HCT116 (cell line): ENCODE data around the gene ST7. TPM values are rescaled to one million over a fixed set of nuclear protein-coding genes. Genes with fewer than 3 reads are reported as not detected.

Experiments used
- ATAC-seq: fragments of 200-7000 bp; cut with Tn5 transposase; 2 replicates; pipeline ENCODE4 v1.9.1; 2020; ENCODE audit warnings: mild to moderate bottlenecking, moderate library complexity
- Bru-seq: library from RNA; stranded (reverse); fragments of 400-500 nt; gene quantifications from one replicate; lab custom pipeline; 2021; lab: Mats Ljungman, UMichigan
- BruChase-seq, 2 experiments: library from RNA; stranded (reverse); fragments of 400-500 nt; gene quantifications; one replicate each; lab custom pipeline; 2021; lab: Mats Ljungman, UMichigan
- BruUV-seq: library from RNA; stranded (reverse); fragments of 400-500 nt; replicated peaks from 2 replicates; lab custom pipeline; 2021; lab: Mats Ljungman, UMichigan
- CTCF ChIA-PET: fragments of 300-600 bp; sonication (Branson Sonifier 250); formaldehyde crosslinking; loops from one replicate; lab custom pipeline; 2021; ENCODE audit warnings: antibody characterized with exemption; lab: Charles Lee
- POLR2A ChIA-PET: fragments of 300-600, 350-600 bp; sonication (Branson Sonifier 250); formaldehyde crosslinking; loops from one replicate; lab custom pipeline; 2021; ENCODE audit warnings: antibody characterized with exemption; lab: Charles Lee
- RAD21 ChIA-PET, 2 experiments: fragments of 300-600 bp; sonication (Branson Sonifier 250); formaldehyde crosslinking; loops; one replicate each; lab custom pipeline; 2023; ENCODE audit warnings: low total read pairs in 2 of 2; ENCODE audit not compliant: uncharacterized antibody in 2 of 2, unreplicated experiment in 2 of 2, low non-redundant PET in 1 of 2; lab: Charles Lee
- DNase-seq: peaks from one replicate; pipeline ENCODE4 v3.0.0-alpha.2; 2010; ENCODE audit warnings: low read depth, low spot score
- H2AFZ ChIP-seq: fragments of 200-600 bp; shearing (Covaris generic), sonication (generic); 2 replicates; pipeline ENCODE4 v1.6.1; 2017; ENCODE audit warnings: low read depth, mixed run types, mixed read lengths, antibody characterized with exemption, low read length; ENCODE audit not compliant: poor library complexity, severe bottlenecking
- H3K27ac ChIP-seq: 2 replicates; pipeline ENCODE4 v1.5.1; 2012; ENCODE audit warnings: low read depth, low read length
- H3K27me3 ChIP-seq: fragments of 200-600 bp; sonication (generic); 2 replicates; pipeline ENCODE4 v1.6.1; 2016; ENCODE audit warnings: mixed run types, low read length, mixed read lengths; ENCODE audit not compliant: insufficient read depth
- H3K36me3 ChIP-seq, 2 experiments: fragments of 200-500 bp in 1 of 2; fragments of 200-600 bp in 1 of 2; sonication (Bioruptor generic) in 1 of 2; sonication (generic) in 1 of 2; 2 replicates each; pipeline versions ENCODE4 v1.5.1 to v1.6.1; 2014 to 2016; ENCODE audit warnings: low read length in 2 of 2, inconsistent platforms in 1 of 2, mixed read lengths in 1 of 2, mixed run types in 1 of 2; ENCODE audit not compliant: insufficient read depth in 2 of 2, control insufficient read depth in 1 of 2
- H3K4me1 ChIP-seq, 2 experiments: fragments of 200-600 bp in 1 of 2; sonication (generic) in 1 of 2; 2 replicates each; pipeline versions ENCODE4 v1.5.1 to v1.6.1; 2012 to 2017; ENCODE audit warnings: low read length in 2 of 2, inconsistent platforms in 1 of 2, mild to moderate bottlenecking in 1 of 2, mixed read lengths in 1 of 2, mixed run types in 1 of 2, moderate library complexity in 1 of 2; ENCODE audit not compliant: insufficient read depth in 2 of 2, control insufficient read depth in 1 of 2
- H3K4me2 ChIP-seq: fragments of 200-600 bp; sonication (generic); 2 replicates; pipeline ENCODE4 v1.6.1; 2017; ENCODE audit warnings: mixed run types, low read length, mixed read lengths
- H3K4me3 ChIP-seq, 2 experiments: fragments of 200-600 bp in 1 of 2; sonication (generic) in 1 of 2; replicated peaks in 1 of 2; 2 replicates each; pipeline ENCODE4 v1.5.1; 2011 to 2016; ENCODE audit warnings: low read length in 2 of 2, control low read depth in 1 of 2, low read depth in 1 of 2, mild to moderate bottlenecking in 1 of 2, mixed read lengths in 1 of 2, mixed run types in 1 of 2
- H3K79me2 ChIP-seq: fragments of 200-600 bp; sonication (generic); 2 replicates; pipeline ENCODE4 v1.6.1; 2017; ENCODE audit warnings: mild to moderate bottlenecking, mixed run types, low read length, moderate library complexity, mixed read lengths; ENCODE audit not compliant: insufficient read depth
- H3K9ac ChIP-seq: fragments of 200-600 bp; sonication (generic); 2 replicates; pipeline ENCODE4 v1.6.1; 2016; ENCODE audit warnings: low read length, mixed read lengths
- H3K9me2 ChIP-seq: fragments of 200-600 bp; sonication (generic), shearing (Covaris generic); 2 replicates; pipeline ENCODE4 v1.6.1; 2017; ENCODE audit warnings: mixed run types, mild to moderate bottlenecking, moderate library complexity; ENCODE audit not compliant: insufficient read depth
- H3K9me3 ChIP-seq, 2 experiments: fragments of 200-500 bp in 1 of 2; fragments of 200-600 bp in 1 of 2; sonication (Bioruptor generic) in 1 of 2; sonication (generic) in 1 of 2; 2 replicates each; pipeline ENCODE4 v1.6.1; 2014 to 2017; ENCODE audit warnings: low read length in 2 of 2, mixed read lengths in 2 of 2, inconsistent platforms in 1 of 2, low read depth in 1 of 2, mild to moderate bottlenecking in 1 of 2, mixed run types in 1 of 2, moderate library complexity in 1 of 2; ENCODE audit not compliant: control insufficient read depth in 1 of 2, insufficient read depth in 1 of 2
- H4K20me1 ChIP-seq: fragments of 200-600 bp; sonication (generic), shearing (Covaris generic); 2 replicates; pipeline ENCODE4 v1.6.1; 2017; ENCODE audit warnings: mixed run types, mild to moderate bottlenecking, moderate library complexity; ENCODE audit not compliant: insufficient read depth
- CBX3 ChIP-seq: IDR thresholded peaks from 2 replicates; pipeline ENCODE4 v1.6.1; 2012; ENCODE audit warnings: low read depth
- CTCF ChIP-seq, 3 experiments: fragments of 200-600 bp in 1 of 3; sonication (generic) in 1 of 3; IDR thresholded peaks in 2 of 3; conservative IDR thresholded peaks in 1 of 3; 2 replicates each; pipeline ENCODE4 v1.5.1; 2012 to 2017; ENCODE audit warnings: low read depth in 2 of 3, low read length in 2 of 3, antibody characterized with exemption in 1 of 3, borderline replicate concordance in 1 of 3, control low read depth in 1 of 3, mild to moderate bottlenecking in 1 of 3, mixed read lengths in 1 of 3, mixed run types in 1 of 3, moderate library complexity in 1 of 3; ENCODE audit not compliant: insufficient read depth in 1 of 3
- EGR1 ChIP-seq: IDR thresholded peaks from 2 replicates; pipeline ENCODE4 v1.6.1; 2012; ENCODE audit warnings: low read depth
- ELF1 ChIP-seq: IDR thresholded peaks from 2 replicates; pipeline ENCODE4 v1.6.1; 2012; ENCODE audit warnings: low read depth, borderline replicate concordance
- EZH2 ChIP-seq: fragments of 200-600 bp; sonication (generic); IDR thresholded peaks from 2 replicates; pipeline ENCODE4 v1.6.1; 2017; ENCODE audit warnings: antibody characterized with exemption, mixed run types
- MAX ChIP-seq: IDR thresholded peaks from 2 replicates; pipeline ENCODE4 v1.6.1; 2012
- POLR2A ChIP-seq: IDR thresholded peaks from 2 replicates; pipeline ENCODE4 v1.7.0; 2011; ENCODE audit warnings: borderline replicate concordance; ENCODE audit not compliant: insufficient read depth, insufficient read length; ENCODE audit errors: extremely low read depth
- RAD21 ChIP-seq: IDR thresholded peaks from 2 replicates; pipeline ENCODE4 v1.6.1; 2012; ENCODE audit warnings: low read depth, mild to moderate bottlenecking
- SIN3A ChIP-seq: IDR thresholded peaks from 2 replicates; pipeline ENCODE4 v1.6.1; 2012; ENCODE audit warnings: low read depth
- SP1 ChIP-seq: IDR thresholded peaks from 2 replicates; pipeline ENCODE4 v1.6.1; 2012; ENCODE audit warnings: low read depth
- TCF7L2 ChIP-seq: IDR thresholded peaks from 2 replicates; pipeline ENCODE4 v1.7.0; 2011; ENCODE audit warnings: borderline replicate concordance, inconsistent platforms; ENCODE audit not compliant: insufficient read depth, insufficient read length; ENCODE audit errors: extremely low read depth
- YY1 ChIP-seq: IDR thresholded peaks from 2 replicates; pipeline ENCODE4 v1.6.1; 2011; ENCODE audit warnings: low read length, low read depth, moderate library complexity, mild to moderate bottlenecking; ENCODE audit not compliant: insufficient replicate concordance; ENCODE audit errors: extremely low read depth
- ZFX ChIP-seq: fragments of 450-650 bp; IDR thresholded peaks from 2 replicates; pipeline ENCODE4 v1.6.1; 2017
- intact Hi-C: fragments of 100-400 bp; cut with micrococcal nuclease; formaldehyde crosslinking; loops from 2 replicates; pipeline ENCODE4 v1.10.0; 2022
- long read RNA-seq: library from polyadenylated mRNA; unstranded; transcript quantifications from one replicate; pipeline ENCODE4 v2.0.0, GENCODE V29; 2021; ENCODE audit not compliant: unreplicated experiment
- polyA plus RNA-seq: library from polyadenylated mRNA; unstranded; fragments of >200 nt; gene quantifications from 2 replicates; pipeline ENCODE4 v1.2.1, GENCODE V29; 2012; ENCODE audit warnings: missing spikeins
- total RNA-seq: library from RNA; stranded (reverse); gene quantifications from one replicate; pipeline ENCODE4 v1.2.1, GENCODE V29; 2021; ENCODE audit not compliant: unreplicated experiment

ST7 gene
- total RNA-seq (12.6 TPM), Bru-seq, nascent RNA (percentile 70 among the genes with signal in this experiment), BruChase-seq, experiment 1, labeled RNA remaining after a 6-hour chase (percentile 57 among the genes with signal in this experiment), BruChase-seq, experiment 2, labeled RNA remaining after a 2-hour chase (percentile 56 among the genes with signal in this experiment)
- 6.2 and 7.9 TPM in 2 replicates for polyA plus RNA-seq
- long read RNA-seq, transcript ST7-208 (15 exons, 2,110 nt), result major isoform, 7 of 20 reads
- long read RNA-seq, partial matches to known transcripts, result 4 of 20 reads
- long read RNA-seq, other reads (novel, unspliced or antisense), result 4 of 20 reads

- Histone ChIP-seq H4K20me1 (no peaks in the 10 kb centered on the region), H3K27me3 (no peaks in the 10 kb centered on the region), H3K27ac (peak within 1 kb of the TSS; percentile 86), H3K36me3 (no peaks in the 10 kb centered on the region), H3K79me2 (peaks cover 20% of the 10 kb centered on the region), H3K4me2 (peak within 1 kb of the TSS; percentile 98), H3K4me1 (peaks cover 13 to 33% of the 10 kb centered on the region in 2 experiments), H3K9me2 (no peaks in the 10 kb centered on the region), H3K4me3 (peak within 1 kb of the TSS; percentile 76 to 84), H3K9me3 (no peaks in the 10 kb centered on the region), H3K9ac (peak within 1 kb of the TSS; percentile 89), H2AFZ (peak within 1 kb of the TSS; percentile 99)
- ChIA-PET RAD21 (no interaction called here), CTCF (interaction anchor here (1.0 to 1.8 kb wide), 4 partner anchors 23 to 174 kb away, joined by 3 to 6 read pairs (median 4); no protein-coding TSS in a partner anchor), POLR2A (interaction anchor here (1.1 kb wide), 1 partner anchor 11 kb away, joined by 3 read pairs; no protein-coding TSS in a partner anchor)
- intact Hi-C loops, result no loop called here
- no TSS peak for BruUV-seq
- TF ChIP-seq CTCF (IDR thresholded peaks at IDR 0.05 in 2 of 3, conservative IDR thresholded peaks at IDR 0.05 in 1 of 3; ENCODE audit: borderline replicate concordance in 1 of 3, insufficient read depth in 1 of 3, low read depth in 2 of 3, low read length in 2 of 3) (no peak), TCF7L2 (peak; percentile 36), RAD21 (no peak), EZH2 (no peak), CBX3 (no peak), ELF1 (no peak), SIN3A (0 out of 2 replicates have a peak, but pooled peaks have one; percentile 55), SP1 (no peak), ZFX (peak; percentile 91), YY1 (peak; percentile 15), MAX (peak; percentile 15), EGR1 (0 out of 2 replicates have a peak, but pooled peaks have one; percentile 46), POLR2A (peak; percentile 90)
- peak; percentile 59 for ATAC-seq
- peak; percentile 42 for DNase-seq
Measured at GRCh38 chr7:116953372-116953905, at the start of gene ST7. ST7 (plus strand) TSS chr7:116953501; CDS start chr7:116953541, 40 bp downstream.
